T-helper 2 cell (primary cell): ENCODE results near the gene AGPAT4.

Source experiments
- DNase-seq, 5 experiments: peaks; one replicate each; pipeline versions ENCODE4 v3.0.0 to v3.0.0-alpha.2; 2012 to 2022

AGPAT4 gene

GRCh38 chr6:161163466-161164181, 110.2 kb downstream of the AGPAT4 start:
- DNase-seq, result no peak

DNA sequence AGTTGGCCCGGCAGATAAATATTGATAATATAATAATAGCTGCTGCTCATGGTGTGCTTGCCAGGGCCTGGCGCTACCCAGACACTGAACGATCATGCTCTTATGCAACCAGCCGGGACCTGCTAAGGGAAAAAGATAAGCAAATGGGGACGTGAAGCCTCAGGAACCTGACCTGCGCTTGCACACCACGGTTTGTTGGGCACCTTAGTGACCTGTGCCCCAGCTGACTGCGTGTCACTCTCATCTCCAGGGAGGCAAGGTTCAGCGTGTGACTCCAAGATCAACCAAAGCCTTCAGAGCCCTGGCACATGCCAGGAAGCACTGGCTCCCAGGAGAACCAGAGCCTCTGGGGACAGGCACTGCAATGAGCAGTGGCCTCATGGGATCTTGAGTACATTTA, 111.1 kb downstream of the AGPAT4 start:
- no peak for DNase-seq

DNA sequence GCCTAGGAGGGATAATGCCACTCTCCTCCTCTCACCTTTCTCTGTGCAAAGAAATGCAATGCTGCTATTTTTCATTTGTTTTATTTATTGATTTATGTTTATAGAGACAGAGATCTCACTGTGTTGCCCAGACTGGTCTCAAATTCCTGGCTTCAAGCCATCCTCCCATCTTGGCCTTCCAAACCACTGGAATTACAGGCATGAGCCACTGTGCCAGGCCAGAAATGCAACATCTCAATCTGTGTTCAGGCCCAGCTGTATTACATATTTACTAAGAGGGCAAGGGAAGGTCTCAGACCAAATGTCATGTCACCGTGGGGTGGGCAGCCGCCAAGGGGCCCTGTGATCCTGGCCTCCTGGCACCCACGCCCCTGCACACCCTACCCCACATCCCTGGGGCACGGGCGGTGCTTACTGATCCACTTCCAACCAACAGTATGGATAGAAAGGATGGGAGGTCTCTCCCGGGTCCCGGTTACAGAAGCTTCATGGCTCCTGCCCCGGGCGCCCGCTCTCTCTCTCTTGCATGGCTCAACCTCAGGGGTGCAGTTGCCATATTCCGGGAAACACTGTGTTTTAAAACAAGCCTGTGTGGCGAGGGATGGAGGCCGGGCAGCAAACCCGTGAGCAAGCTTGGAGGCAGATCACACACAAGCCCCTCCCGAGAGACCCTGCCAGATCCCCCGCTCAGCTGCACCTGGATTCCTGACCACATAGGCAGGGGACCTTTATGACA, 111.8 kb downstream of the AGPAT4 start:
- no peak for DNase-seq

DNA sequence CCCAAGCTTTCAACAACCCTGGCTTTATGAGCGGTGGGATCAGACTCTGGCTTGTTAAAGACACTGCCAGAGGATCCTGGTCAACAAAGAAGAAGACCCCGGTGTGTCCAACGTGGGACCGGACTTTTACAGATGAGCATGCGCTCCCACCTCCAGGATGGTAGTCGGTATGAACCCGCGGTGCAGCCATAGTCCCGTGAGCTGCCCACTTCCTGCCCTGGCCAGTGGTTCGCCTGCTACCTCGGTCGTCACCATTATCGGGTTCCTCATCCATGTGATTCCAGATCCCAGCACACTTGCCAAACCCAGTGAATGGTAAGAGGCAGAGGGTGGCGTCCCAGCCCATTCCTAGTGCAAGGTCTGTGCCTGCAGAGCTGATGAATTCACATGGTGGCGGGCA, 112.7 kb downstream of the AGPAT4 start:
- no peak for DNase-seq

GRCh38 chr6:161154796-161155335, 119.0 kb downstream of the AGPAT4 start:
- no peak for DNase-seq

GRCh38 chr6:161153725-161154124, 120.1 kb downstream of the AGPAT4 start:
- DNase-seq, result no peak

DNA sequence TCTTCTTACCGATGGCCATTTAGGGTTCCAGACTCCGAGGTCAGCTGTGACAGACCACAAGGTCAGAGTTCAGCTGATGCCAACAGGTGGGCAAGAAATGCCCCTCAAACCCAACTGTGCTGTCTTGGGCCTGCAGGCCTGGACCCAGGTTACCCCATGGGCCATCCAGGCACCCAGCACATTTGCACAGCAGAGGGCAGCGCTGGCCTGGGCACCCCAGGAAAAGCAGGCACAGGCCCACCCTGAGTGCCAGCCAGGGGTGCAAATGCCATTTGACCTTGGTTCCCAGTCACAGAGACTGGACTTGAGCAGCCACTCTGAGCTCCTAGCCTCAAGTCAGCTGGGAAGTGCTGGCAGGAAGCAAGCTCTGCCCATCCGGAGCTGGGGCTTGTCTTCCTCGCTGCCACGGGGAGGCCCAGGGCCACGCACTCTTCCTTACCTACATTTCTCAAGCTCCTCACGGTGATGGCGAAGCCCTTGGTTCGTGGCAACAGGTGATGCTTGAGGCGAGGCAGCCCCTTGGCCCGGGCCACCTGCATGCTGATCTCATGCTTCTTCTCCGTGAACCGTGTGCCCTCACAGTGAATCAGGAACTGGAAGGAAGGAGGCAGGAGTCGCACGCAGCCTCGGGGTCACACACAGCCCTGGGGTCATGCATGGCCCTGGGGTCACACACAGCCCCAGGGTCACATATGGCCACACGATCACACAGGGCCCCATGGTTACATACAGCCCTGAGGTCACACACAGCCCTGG, 120.8 kb downstream of the AGPAT4 start:
- DNase-seq, result no peak

GRCh38 chr6:161152527-161152862, 121.4 kb downstream of the AGPAT4 start:
- DNase-seq, result no peak

DNA sequence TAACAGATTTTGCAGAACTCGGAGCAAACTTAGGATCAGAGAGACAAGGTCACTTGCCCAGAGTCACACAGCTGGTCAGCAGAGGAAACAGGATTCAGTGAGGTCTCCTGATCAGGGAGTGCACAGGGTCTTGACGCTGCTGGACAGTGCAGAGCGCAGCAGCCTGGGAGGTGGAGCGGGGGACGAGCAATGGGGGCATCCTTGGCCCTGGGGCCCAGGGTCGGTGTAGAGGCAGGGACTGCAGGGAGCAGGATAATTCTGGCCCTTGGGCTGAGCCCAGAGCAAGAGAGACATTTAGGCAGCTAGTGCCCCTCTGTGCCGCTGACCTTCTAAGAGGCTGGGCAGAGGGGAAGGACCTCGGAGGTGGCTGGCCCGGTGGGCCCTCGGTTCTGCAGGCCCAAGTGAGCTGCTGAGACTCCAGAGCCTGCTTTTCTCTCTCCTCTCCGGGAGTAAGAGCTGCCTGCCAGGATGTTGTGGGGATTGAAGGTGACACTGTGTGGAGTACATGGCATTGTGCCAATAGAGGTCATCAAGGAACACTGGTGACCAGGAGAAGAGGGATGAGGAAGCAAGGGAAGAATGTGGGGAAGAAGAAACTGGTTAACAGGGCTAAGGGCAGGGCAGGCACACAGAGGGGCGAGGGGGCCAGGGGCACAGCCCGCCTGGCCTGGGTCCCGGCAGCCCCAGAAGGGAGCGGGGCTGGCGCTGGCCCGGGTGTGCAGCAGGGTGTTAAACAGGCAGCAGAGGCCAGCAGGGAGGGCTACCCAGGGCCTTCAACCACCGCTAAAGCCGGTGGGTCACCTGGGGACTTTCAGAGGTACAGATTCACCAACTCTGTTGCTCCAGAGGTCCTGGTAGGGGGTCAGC, 122.0 kb downstream of the AGPAT4 start:
- no peak for DNase-seq

DNA sequence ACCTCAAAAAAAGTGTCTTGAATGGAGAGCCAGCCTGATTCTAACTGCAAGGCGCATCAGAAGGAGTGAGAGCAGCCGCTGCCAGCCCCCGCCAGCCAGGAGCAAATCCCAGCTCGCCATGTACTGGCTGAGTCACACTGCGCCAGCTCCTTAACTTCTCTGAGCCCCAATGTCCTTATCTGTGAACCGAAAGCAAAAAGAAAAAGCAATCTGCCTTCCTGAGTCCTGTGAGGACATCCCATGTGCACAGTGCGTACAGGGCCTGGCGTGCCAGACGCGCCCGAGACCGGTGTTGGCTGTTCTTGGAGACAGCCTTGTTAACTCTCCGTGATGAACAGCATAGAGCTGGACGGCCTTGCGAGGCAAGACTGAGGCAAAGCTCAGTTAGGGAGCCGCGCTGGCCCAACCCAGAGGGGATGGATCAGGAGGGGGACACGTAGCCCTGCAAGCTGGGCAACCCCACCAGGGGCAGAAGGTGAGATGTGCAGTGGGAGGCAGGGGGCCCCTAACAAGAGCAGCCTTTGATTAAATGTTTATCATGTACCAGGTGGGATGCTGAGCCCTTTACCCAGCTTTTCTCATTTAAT, 122.7 kb downstream of the AGPAT4 start:
- DNase-seq, result no peak

DNA sequence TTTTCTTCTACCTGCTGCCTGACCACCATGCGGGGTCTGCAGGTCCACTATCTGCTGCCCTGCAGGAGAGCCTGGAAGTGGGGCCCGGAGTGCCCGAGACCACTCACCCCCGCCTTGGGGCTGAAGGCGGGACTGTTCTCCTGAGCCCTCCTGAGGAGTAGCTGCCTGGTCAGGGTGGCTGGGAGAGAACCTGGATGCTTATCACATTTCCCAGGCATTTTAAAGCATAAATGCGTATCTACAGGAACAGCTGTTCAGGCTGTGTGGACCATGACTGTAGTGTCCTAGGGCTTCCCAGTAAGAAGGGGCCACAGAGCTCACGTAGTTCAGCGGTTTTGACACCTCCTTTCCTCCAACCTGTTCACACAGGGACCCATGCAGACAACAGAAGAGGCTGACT, 123.3 kb downstream of the AGPAT4 start:
- no peak for DNase-seq

DNA sequence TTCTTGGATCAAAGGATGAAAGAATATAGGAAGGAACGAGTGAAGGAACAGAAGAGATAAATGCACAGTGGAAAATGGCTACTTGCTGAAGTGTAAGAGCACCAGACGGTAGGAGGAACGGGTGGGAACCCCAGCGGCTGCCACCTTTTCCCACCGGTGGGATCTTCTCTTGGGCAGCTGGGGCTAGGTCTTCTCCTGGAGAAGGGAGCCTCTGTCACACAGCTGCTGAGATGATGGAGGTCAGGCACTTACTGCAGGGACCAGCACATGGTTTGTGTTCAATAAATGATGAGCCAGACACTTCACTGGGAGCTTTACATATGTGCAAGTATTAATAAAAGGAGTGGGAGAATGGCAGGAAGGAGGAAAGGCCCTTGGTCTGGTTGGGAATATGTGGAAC, 123.7 kb downstream of the AGPAT4 start:
- DNase-seq, result no peak

GRCh38 chr6:161143663-161144430, 130.0 kb downstream of the AGPAT4 start:
- no peak for DNase-seq

DNA sequence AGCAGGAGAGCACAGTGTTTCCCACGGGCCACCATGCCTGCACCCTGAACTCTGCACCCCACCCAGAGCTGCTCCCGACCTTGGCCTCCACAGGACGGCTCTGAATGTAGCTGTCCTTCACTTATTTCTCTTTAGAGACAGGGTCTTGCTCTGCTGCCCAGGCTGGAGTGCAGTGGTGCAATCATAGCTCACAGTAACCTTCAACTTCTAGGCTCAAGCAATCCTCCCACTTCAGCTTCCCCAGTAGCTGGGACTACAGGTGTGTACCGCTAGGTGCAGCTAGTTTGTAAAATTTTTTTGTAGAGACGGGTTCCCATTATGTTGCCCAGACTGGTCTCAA, 130.9 kb downstream of the AGPAT4 start:
- DNase-seq, result no peak

GRCh38 chr6:161141173-161141572, 132.7 kb downstream of the AGPAT4 start:
- DNase-seq, result no peak

DNA sequence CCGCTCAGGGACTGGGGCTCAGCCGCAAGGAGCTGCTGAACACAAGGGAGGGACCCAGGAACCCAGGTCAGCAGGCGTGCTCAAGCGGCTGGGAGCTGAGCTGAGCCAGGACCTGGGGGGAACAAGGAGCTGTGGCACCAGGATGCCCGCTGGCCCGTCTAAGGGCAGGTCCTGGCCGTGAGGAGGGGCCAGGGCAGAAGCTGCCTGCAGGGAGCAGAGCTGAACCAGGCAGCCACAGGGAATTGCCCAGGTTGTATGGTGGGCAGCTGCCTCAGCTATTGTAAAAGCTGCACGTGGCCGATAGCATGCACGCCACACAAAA, 133.3 kb downstream of the AGPAT4 start:
- no peak for DNase-seq

- DNase-seq, result no peak
Observed at GRCh38 chr6:161139766-161140553, 133.9 kb downstream of the AGPAT4 start.

- DNase-seq, result no peak
Observed at GRCh38 chr6:161139304-161139765, 134.5 kb downstream of the AGPAT4 start.

DNA sequence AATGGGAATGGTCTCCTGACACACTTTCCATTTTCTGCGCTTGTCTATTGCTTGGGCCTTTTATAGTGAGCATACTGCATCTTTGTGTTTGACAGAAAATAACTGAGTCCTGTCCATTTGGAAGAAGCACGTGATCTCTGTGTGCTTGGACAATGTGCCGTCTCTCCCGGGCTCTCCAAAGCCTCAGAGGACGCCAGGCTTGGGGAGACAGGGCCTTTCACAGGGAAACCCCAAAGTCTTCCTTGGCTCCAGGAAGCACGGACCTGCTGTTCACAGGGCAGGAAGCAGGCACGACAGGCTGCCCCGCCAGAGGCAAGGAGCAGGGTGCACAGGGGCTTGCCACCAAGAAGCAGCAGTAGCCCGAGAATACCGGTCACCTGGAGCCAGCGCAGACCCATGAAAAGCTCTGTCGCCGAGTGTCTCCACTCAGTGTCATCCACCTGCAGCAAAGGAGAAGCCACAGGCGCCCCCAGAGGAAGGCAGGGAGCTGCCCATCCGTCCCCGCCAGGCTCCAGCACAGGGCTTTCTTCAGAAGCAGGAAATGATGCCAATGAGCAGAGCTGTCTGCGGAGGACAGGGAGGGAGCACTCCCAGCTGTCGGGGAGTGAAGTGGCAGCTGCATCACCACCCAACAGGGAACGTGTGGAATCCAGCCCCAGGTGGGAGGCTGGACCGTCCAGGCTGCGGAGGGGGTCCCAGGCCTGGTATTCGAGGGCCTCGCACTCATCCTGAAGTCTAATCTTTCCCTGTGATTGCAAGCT, 135.1 kb downstream of the AGPAT4 start:
- DNase-seq, result no peak
